ENCODE data around the gene PXMP4. TPM values are rescaled to one million over a fixed set of nuclear protein-coding genes. Genes with fewer than 3 reads are reported as not detected.

Gene PXMP4
- polyA plus RNA-seq, 1 donor (not counting 4 experiments of a cell fraction or from before 2014, with no cell fraction given), result 3.2 TPM

DNA sequence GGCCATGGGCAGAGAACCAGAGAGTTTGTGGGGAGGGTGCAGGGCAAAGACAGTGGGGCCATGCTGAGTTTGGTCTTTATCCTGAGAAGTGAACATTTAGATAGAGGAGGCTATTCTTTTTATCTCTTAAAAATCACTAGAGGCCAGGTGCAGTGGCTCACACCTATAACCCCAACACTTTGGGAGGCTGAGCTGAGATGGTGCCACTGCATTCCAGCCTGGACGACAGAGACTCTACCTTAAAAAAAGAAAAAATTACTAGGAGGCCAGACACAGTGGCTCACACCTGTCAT is 8.7 kb downstream of the PXMP4 start:
- H3K9me1 ChIP-seq (ENCODE audit: control insufficient read depth, extremely low read depth, insufficient read depth, low read length), result no peaks in the 10 kb centered on the region
- no peak overlapping the region for H3K9ac ChIP-seq (ENCODE audit: control insufficient read depth, extremely low read depth, insufficient read depth, low read length)
- H3K79me2 ChIP-seq (ENCODE audit: control insufficient read depth, insufficient read depth, low read length), result no peaks in the 10 kb centered on the region
- FAIRE-seq (no peak), DNase-seq (ENCODE audit: low read depth, low spot score) (no peak)
- dilution Hi-C loops (cut with MboI; ENCODE audit: extremely low pct_ligation_motif_present, low sequenced_read_pairs), result no loop called here
- peaks cover 2% of the 10 kb centered on the region for H3K4me1 ChIP-seq (ENCODE audit: control insufficient read depth, extremely low read depth, insufficient read depth, low read length)
- H3K4me3 ChIP-seq (ENCODE audit: control insufficient read depth in 2 of 3, extremely low read depth in 1 of 3, insufficient read depth in 2 of 3, low read depth in 1 of 3, low read length in 3 of 3), result no peak overlapping the region
- no peaks in the 10 kb centered on the region for H3K27me3 ChIP-seq (ENCODE audit: control insufficient read depth, extremely low read depth, insufficient read depth, low read length)
- no peak overlapping the region for H2AFZ ChIP-seq (ENCODE audit: control insufficient read depth, low read length)
- no peak overlapping the region for H3K27ac ChIP-seq (ENCODE audit: control insufficient read depth, insufficient read depth, low read length)
- H3K4me2 ChIP-seq (ENCODE audit: control insufficient read depth, extremely low read depth, insufficient read depth, low read depth, low read length), result no peak overlapping the region
- H3K36me3 ChIP-seq (ENCODE audit: control insufficient read depth in 2 of 2, extremely low read depth in 1 of 2, insufficient read depth in 2 of 2, low read length in 2 of 2), result peaks cover 1 to 5% of the 10 kb centered on the region in 2 experiments
- TF ChIP-seq, protein P1, sequence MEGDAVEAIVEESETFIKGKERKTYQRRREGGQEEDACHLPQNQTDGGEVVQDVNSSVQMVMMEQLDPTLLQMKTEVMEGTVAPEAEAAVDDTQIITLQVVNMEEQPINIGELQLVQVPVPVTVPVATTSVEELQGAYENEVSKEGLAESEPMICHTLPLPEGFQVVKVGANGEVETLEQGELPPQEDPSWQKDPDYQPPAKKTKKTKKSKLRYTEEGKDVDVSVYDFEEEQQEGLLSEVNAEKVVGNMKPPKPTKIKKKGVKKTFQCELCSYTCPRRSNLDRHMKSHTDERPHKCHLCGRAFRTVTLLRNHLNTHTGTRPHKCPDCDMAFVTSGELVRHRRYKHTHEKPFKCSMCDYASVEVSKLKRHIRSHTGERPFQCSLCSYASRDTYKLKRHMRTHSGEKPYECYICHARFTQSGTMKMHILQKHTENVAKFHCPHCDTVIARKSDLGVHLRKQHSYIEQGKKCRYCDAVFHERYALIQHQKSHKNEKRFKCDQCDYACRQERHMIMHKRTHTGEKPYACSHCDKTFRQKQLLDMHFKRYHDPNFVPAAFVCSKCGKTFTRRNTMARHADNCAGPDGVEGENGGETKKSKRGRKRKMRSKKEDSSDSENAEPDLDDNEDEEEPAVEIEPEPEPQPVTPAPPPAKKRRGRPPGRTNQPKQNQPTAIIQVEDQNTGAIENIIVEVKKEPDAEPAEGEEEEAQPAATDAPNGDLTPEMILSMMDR (optimal IDR thresholded peaks at IDR 0.05 in 1 of 3, IDR thresholded peaks at IDR 0.05 in 1 of 3, conservative IDR thresholded peaks at IDR 0.05 in 1 of 3; ENCODE audit: extremely low read depth in 1 of 3, insufficient read depth in 2 of 3, low read length in 3 of 3), result no peak
- TF ChIP-seq EZH2 (IDR thresholded peaks at IDR 0.05; ENCODE audit: low read length), result no peak
- no peaks in the 10 kb centered on the region for H3K9me3 ChIP-seq (ENCODE audit: control insufficient read depth, low read depth, low read length)
- no peaks in the 10 kb centered on the region for H4K20me1 ChIP-seq (ENCODE audit: control insufficient read depth, extremely low read depth, insufficient read depth, low read length)

DNA sequence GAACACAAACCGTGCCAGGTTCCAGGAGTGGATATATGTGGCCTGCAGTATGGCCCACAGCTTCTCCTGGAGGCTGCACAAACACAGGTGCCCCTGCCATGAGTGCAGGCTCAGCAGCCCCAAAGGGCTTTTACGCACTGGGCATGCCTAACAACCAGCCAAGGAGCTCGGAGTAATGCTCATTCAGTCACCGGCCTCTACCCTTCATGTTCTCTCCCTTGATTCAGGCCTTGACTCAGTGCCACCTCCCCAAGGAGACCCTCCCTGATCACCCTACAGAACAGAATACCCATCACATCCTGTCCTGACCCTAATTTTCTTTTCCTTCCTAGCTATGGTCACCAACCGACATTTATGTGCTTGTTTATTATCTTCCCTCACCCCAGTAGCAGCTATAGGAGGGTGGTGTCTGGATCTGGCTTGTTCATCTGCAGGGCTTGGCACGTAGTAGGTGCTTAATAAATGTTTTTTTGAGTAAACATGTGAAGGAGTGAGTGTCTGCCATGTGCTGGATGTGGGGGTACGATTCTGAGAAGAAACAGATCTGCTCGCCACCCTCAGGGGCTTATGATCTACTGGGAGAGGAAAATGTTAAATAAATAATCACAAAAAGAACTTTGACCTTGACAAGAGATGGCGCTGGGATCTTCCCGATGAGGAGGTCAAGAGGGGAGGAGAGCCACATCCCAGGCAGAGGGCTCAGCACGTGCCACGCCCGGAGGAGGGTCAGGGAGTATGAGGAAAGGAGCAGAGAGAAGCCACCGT is 9.2 kb downstream of the PXMP4 start:
- dilution Hi-C loops (cut with MboI; ENCODE audit: extremely low pct_ligation_motif_present, low sequenced_read_pairs), result no loop called here
- no peaks in the 10 kb centered on the region for H3K79me2 ChIP-seq (ENCODE audit: control insufficient read depth, insufficient read depth, low read length)
- no peak overlapping the region for H2AFZ ChIP-seq (ENCODE audit: control insufficient read depth, low read length)
- H3K4me2 ChIP-seq (ENCODE audit: control insufficient read depth, extremely low read depth, insufficient read depth, low read depth, low read length), result no peak overlapping the region
- DNase-seq (ENCODE audit: low read depth, low spot score) (no peak), FAIRE-seq (no peak)
- no peaks in the 10 kb centered on the region for H3K9me1 ChIP-seq (ENCODE audit: control insufficient read depth, extremely low read depth, insufficient read depth, low read length)
- H3K4me3 ChIP-seq (ENCODE audit: control insufficient read depth in 2 of 3, extremely low read depth in 1 of 3, insufficient read depth in 2 of 3, low read depth in 1 of 3, low read length in 3 of 3), result no peak overlapping the region
- H3K4me1 ChIP-seq (ENCODE audit: control insufficient read depth, extremely low read depth, insufficient read depth, low read length), result peaks cover 2% of the 10 kb centered on the region
- no peaks in the 10 kb centered on the region for H4K20me1 ChIP-seq (ENCODE audit: control insufficient read depth, extremely low read depth, insufficient read depth, low read length)
- H3K9me3 ChIP-seq (ENCODE audit: control insufficient read depth, low read depth, low read length), result no peaks in the 10 kb centered on the region
- H3K27me3 ChIP-seq (ENCODE audit: control insufficient read depth, extremely low read depth, insufficient read depth, low read length), result no peaks in the 10 kb centered on the region
- no peak overlapping the region for H3K27ac ChIP-seq (ENCODE audit: control insufficient read depth, insufficient read depth, low read length)
- TF ChIP-seq, protein P1 (optimal IDR thresholded peaks at IDR 0.05 in 1 of 3, IDR thresholded peaks at IDR 0.05 in 1 of 3, conservative IDR thresholded peaks at IDR 0.05 in 1 of 3; ENCODE audit: extremely low read depth in 1 of 3, insufficient read depth in 2 of 3, low read length in 3 of 3), result no peak
- no peak for TF ChIP-seq EZH2 (IDR thresholded peaks at IDR 0.05; ENCODE audit: low read length)
- H3K9ac ChIP-seq (ENCODE audit: control insufficient read depth, extremely low read depth, insufficient read depth, low read length), result no peak overlapping the region
- peaks cover 1 to 5% of the 10 kb centered on the region in 2 experiments for H3K36me3 ChIP-seq (ENCODE audit: control insufficient read depth in 2 of 2, extremely low read depth in 1 of 2, insufficient read depth in 2 of 2, low read length in 2 of 2)
